IMR-90 (cell line): ENCODE results near the gene ZNF385C. TPM values are rescaled to one million over a fixed set of nuclear protein-coding genes. Genes with fewer than 3 reads are reported as not detected.

Experiments used
- ATAC-seq: fragments of 200-7000 bp; cut with Tn5 transposase; 2 replicates; pipeline ENCODE4 v1.9.1; 2020; ENCODE audit warnings: low read depth, mild to moderate bottlenecking, moderate library complexity
- BruUV-seq: library from RNA; stranded (reverse); fragments of 400-500 nt; replicated peaks from 2 replicates; lab custom pipeline; 2021; lab: Mats Ljungman, UMichigan
- CTCF ChIA-PET: fragments of 300-600 bp; formaldehyde crosslinking; extraction: SDS; loops from one replicate; lab custom pipeline; 2021; ENCODE audit warnings: antibody characterized with exemption; lab: Yijun Ruan, JAX
- POLR2A ChIA-PET: fragments of 300-600 bp; sonication (Branson Sonifier 250); formaldehyde crosslinking; loops from one replicate; lab custom pipeline; 2022; ENCODE audit warnings: antibody characterized with exemption; ENCODE audit not compliant: unreplicated experiment; lab: Charles Lee
- DNase-seq: peaks from one replicate; pipeline ENCODE4 v3.0.0; 2013
- H2AFZ ChIP-seq: replicated peaks from 2 replicates; pipeline ENCODE3; 2013; ENCODE audit warnings: low read length, mild to moderate bottlenecking; ENCODE audit not compliant: poor library complexity
- H2AK5ac ChIP-seq: 2 replicates; pipeline ENCODE4 v1.6.1; 2013; ENCODE audit warnings: low read depth, low read length, inconsistent platforms
- H2AK9ac ChIP-seq: replicated peaks from 2 replicates; pipeline ENCODE3; 2013; ENCODE audit warnings: mild to moderate bottlenecking, low read depth, low read length, moderate library complexity; ENCODE audit not compliant: poor library complexity
- H2BK120ac ChIP-seq: 2 replicates; pipeline ENCODE4 v1.6.1; 2013; ENCODE audit warnings: low read depth, low read length, inconsistent platforms
- H2BK15ac ChIP-seq: 3 replicates; pipeline ENCODE4 v1.6.1; 2013; ENCODE audit warnings: low read depth, low read length, inconsistent platforms
- H2BK20ac ChIP-seq: 2 replicates; pipeline ENCODE4 v1.6.1; 2013; ENCODE audit warnings: low read depth, mild to moderate bottlenecking, inconsistent platforms, low read length, moderate library complexity
- H2BK5ac ChIP-seq: 2 replicates; pipeline ENCODE4 v1.6.1; 2013; ENCODE audit warnings: mild to moderate bottlenecking, low read depth, low read length, inconsistent platforms; ENCODE audit not compliant: poor library complexity, severe bottlenecking
- H3K14ac ChIP-seq: replicated peaks from 2 replicates; pipeline ENCODE4 v1.6.1; 2013; ENCODE audit warnings: low read depth, low read length, inconsistent platforms
- H3K18ac ChIP-seq: 2 replicates; pipeline ENCODE4 v1.6.1; 2013; ENCODE audit warnings: low read depth, low read length, control low read depth
- H3K23ac ChIP-seq: 2 replicates; pipeline ENCODE4 v1.6.1; 2013; ENCODE audit warnings: low read depth, low read length, inconsistent platforms
- H3K27ac ChIP-seq: 2 replicates; pipeline ENCODE4 v1.5.1; 2013; ENCODE audit warnings: mild to moderate bottlenecking, control low read depth, low read length; ENCODE audit not compliant: insufficient read depth
- H3K27me3 ChIP-seq: 2 replicates; pipeline ENCODE4 v1.6.1; 2013; ENCODE audit warnings: low read length; ENCODE audit not compliant: control insufficient read depth, insufficient read depth
- H3K36me3 ChIP-seq: 2 replicates; pipeline ENCODE4 v1.6.1; 2013; ENCODE audit warnings: low read length, mixed read lengths; ENCODE audit not compliant: control insufficient read depth, insufficient read depth
- H3K4ac ChIP-seq: 2 replicates; pipeline ENCODE4 v1.6.1; 2013; ENCODE audit warnings: low read depth, low read length, inconsistent platforms
- H3K4me1 ChIP-seq: 2 replicates; pipeline ENCODE4 v1.6.1; 2013; ENCODE audit warnings: low read length, mixed read lengths; ENCODE audit not compliant: control insufficient read depth, insufficient read depth
- H3K4me2 ChIP-seq: 2 replicates; pipeline ENCODE4 v1.6.1; 2013; ENCODE audit warnings: low read depth, mild to moderate bottlenecking, control low read depth, low read length, moderate library complexity
- H3K4me3 ChIP-seq: 2 replicates; pipeline ENCODE4 v1.5.1; 2013; ENCODE audit warnings: low read depth, mild to moderate bottlenecking, control low read depth, low read length, moderate library complexity; ENCODE audit not compliant: insufficient read depth
- H3K56ac ChIP-seq: 2 replicates; pipeline ENCODE4 v1.6.1; 2013; ENCODE audit warnings: low read length, inconsistent platforms; ENCODE audit not compliant: insufficient read depth; ENCODE audit errors: extremely low read depth
- H3K79me1 ChIP-seq, 2 experiments: 2 replicates each; pipeline ENCODE4 v1.6.1; 2013; ENCODE audit warnings: low read length in 2 of 2, inconsistent platforms in 1 of 2, low read depth in 1 of 2
- H3K9ac ChIP-seq: 2 replicates; pipeline ENCODE4 v1.6.1; 2013; ENCODE audit warnings: low read depth, low read length, control low read depth
- H3K9me1 ChIP-seq: 2 replicates; pipeline ENCODE4 v1.6.1; 2013; ENCODE audit warnings: low read length, inconsistent platforms; ENCODE audit not compliant: insufficient read depth
- H3K9me3 ChIP-seq: 2 replicates; pipeline ENCODE4 v1.6.1; 2013; ENCODE audit warnings: low read length; ENCODE audit not compliant: control insufficient read depth, insufficient read depth
- H4K20me1 ChIP-seq: 2 replicates; pipeline ENCODE4 v1.6.1; 2013; ENCODE audit warnings: low read length, inconsistent platforms; ENCODE audit not compliant: insufficient read depth
- H4K5ac ChIP-seq: 2 replicates; pipeline ENCODE4 v1.6.1; 2013; ENCODE audit warnings: mild to moderate bottlenecking, low read depth, low read length, control low read depth
- H4K8ac ChIP-seq, 2 experiments: 2 replicates each; pipeline ENCODE4 v1.6.1; 2013; ENCODE audit warnings: low read depth in 2 of 2, low read length in 2 of 2, control low read depth in 1 of 2, inconsistent platforms in 1 of 2
- H4K91ac ChIP-seq: 2 replicates; pipeline ENCODE4 v1.6.1; 2013; ENCODE audit warnings: low read depth, low read length, inconsistent platforms; ENCODE audit not compliant: insufficient read depth
- BHLHE40 ChIP-seq: fragments of 150-350 bp; IDR thresholded peaks from 2 replicates; pipeline ENCODE4 v1.6.1; 2016; ENCODE audit warnings: mild to moderate bottlenecking, low read depth, low read length
- CEBPB ChIP-seq: IDR thresholded peaks from 2 replicates; pipeline ENCODE4 v1.6.1; 2012; ENCODE audit warnings: low read depth, low read length, improper control_type of control experiment
- CHD1 ChIP-seq: IDR thresholded peaks from 2 replicates; pipeline ENCODE4 v1.6.1; 2012; ENCODE audit warnings: low read depth, low read length, improper control_type of control experiment
- FOS ChIP-seq: fragments of 150-350 bp; IDR thresholded peaks from 2 replicates; pipeline ENCODE4 v1.6.1; 2016; ENCODE audit warnings: low read depth, low read length
- MAZ ChIP-seq: IDR thresholded peaks from 2 replicates; pipeline ENCODE4 v1.6.1; 2012; ENCODE audit warnings: low read depth, mild to moderate bottlenecking, low read length, improper control_type of control experiment, moderate library complexity, borderline replicate concordance
- MXI1 ChIP-seq: IDR thresholded peaks from 2 replicates; pipeline ENCODE4 v1.6.1; 2012; ENCODE audit warnings: low read depth, mild to moderate bottlenecking, low read length, moderate library complexity, borderline replicate concordance
- NFE2L2 ChIP-seq: fragments of 150-350 bp; IDR thresholded peaks from 2 replicates; pipeline ENCODE4 v1.6.1; 2016; ENCODE audit warnings: low read depth, mild to moderate bottlenecking, low read length
- POLR2A ChIP-seq: IDR thresholded peaks from 2 replicates; pipeline ENCODE4 v1.6.1; 2012; ENCODE audit warnings: mild to moderate bottlenecking, low read depth, low read length
- RAD21 ChIP-seq: IDR thresholded peaks from 2 replicates; pipeline ENCODE4 v1.6.1; 2012; ENCODE audit warnings: low read length, improper control_type of control experiment
- SMC3 ChIP-seq: fragments of 150-350 bp; IDR thresholded peaks from 2 replicates; pipeline ENCODE4 v1.6.1; 2016; ENCODE audit warnings: low read depth, mild to moderate bottlenecking, antibody characterized with exemption, low read length, moderate library complexity
- WGBS, 2 experiments: methylation state at CpG; one replicate each; pipeline versions ENCODE4 v1.1.5 to v1.1.7; 2013; ENCODE audit warnings: missing lambda C conversion rate in 2 of 2; ENCODE audit not compliant: insufficient read length in 1 of 2; ENCODE audit errors: extremely low coverage in 2 of 2; 5-methylcytosine and 5-hydroxymethylcytosine counted together
- dilution Hi-C: fragments of 300-500 bp; cut with HindIII; formaldehyde crosslinking; loops from one replicate; pipeline ENCODE4 v1.14.3; 2018; ENCODE audit warnings: low sequenced_read_pairs; ENCODE audit not compliant: unreplicated experiment
- in situ Hi-C: fragments of 300-500 bp; cut with MboI; formaldehyde crosslinking; loops from 3 replicates; pipeline ENCODE4 v1.14.3; 2019; ENCODE audit warnings: low sequenced_read_pairs, inconsistent platforms, mixed read lengths
- intact Hi-C: fragments of 100-400 bp; cut with micrococcal nuclease; formaldehyde crosslinking; loops from 2 replicates; pipeline ENCODE4 v1.10.0; 2022
- polyA plus RNA-seq, 3 experiments: library from polyadenylated mRNA; depleted of rRNA; stranded (reverse); fragments of >200 nt; gene quantifications; 2 replicates each; pipeline ENCODE4 v1.2.3, GENCODE V29; 2012; ENCODE audit warnings: low replicate concordance in 1 of 3
- total RNA-seq: library from RNA; depleted of rRNA; stranded (reverse); fragments of >200 nt; gene quantifications from 2 replicates; pipeline ENCODE4 v1.2.3, GENCODE V29; 2012
- TF ChIP-seq, protein P1 (sequence below): fragments of 150-350 bp; IDR thresholded peaks from 2 replicates; pipeline ENCODE4 v1.6.1; 2017; ENCODE audit warnings: mild to moderate bottlenecking, antibody characterized with exemption, low read length, low read depth
- TF ChIP-seq, protein P2 (sequence below): fragments of 150-350 bp; IDR thresholded peaks from 2 replicates; pipeline ENCODE4 v1.6.1; 2016; ENCODE audit warnings: low read depth, mild to moderate bottlenecking, low read length, moderate library complexity, borderline replicate concordance

The ZNF385C gene
- total and polyA plus RNA-seq, 2 of the 4 experiments (the other 2 are of a cell fraction) = not detected

DNA sequence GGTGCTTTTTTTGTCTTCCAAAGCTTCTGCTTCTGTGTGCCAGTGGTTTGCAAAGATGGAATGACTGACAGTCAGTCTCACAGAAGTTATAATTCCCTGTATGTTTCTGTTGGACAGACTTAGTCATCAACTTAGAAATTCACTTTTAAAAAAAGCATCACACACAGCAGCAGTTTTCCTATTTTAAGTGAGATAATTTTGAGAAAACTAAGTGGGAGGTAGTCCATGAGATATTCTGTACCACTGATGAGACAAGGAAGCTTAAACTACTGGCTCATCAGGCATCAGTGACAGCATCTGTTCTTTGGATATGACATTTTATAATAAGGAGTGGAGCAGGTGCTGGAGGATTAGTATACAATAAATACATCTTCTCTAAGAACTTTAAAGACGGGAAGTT lies 111.6 kb downstream of the ZNF385C start:
- POLR2A ChIA-PET = no interaction called here

More for the DNA sequence above, 111.6 kb downstream of the ZNF385C start:
- no peak overlapping the region for H3K4me3 ChIP-seq
- H3K18ac ChIP-seq = no peak overlapping the region
- H4K8ac ChIP-seq = no peak overlapping the region
- dilution Hi-C loops = no loop called here
- no peak overlapping the region for H4K5ac ChIP-seq
- in situ Hi-C loops = no loop called here
- H4K91ac ChIP-seq = no peak overlapping the region
- H3K56ac ChIP-seq = no peak overlapping the region
- H4K20me1 ChIP-seq = no peaks in the 10 kb centered on the region
- no peaks in the 10 kb centered on the region for H3K9me1 ChIP-seq
- peaks cover 60% of the 10 kb centered on the region for H3K36me3 ChIP-seq
- H2AFZ ChIP-seq = no peak overlapping the region
- H3K4ac ChIP-seq = no peak overlapping the region
- H3K9ac ChIP-seq = no peak overlapping the region
- intact Hi-C loops = no loop called here
- no CpG with 5 or more reads among the region's 1 CpG for WGBS, 2 experiments
- no peak overlapping the region for H3K4me2 ChIP-seq
- no peak for TF ChIP-seq POLR2A
- no peak for TF ChIP-seq BHLHE40
- no peak for TF ChIP-seq NFE2L2
- TF ChIP-seq FOS = no peak
- no peak for TF ChIP-seq RAD21
- no peak for TF ChIP-seq MXI1
- no peak for TF ChIP-seq CHD1
- TF ChIP-seq CEBPB = no peak
- TF ChIP-seq, protein P1, sequence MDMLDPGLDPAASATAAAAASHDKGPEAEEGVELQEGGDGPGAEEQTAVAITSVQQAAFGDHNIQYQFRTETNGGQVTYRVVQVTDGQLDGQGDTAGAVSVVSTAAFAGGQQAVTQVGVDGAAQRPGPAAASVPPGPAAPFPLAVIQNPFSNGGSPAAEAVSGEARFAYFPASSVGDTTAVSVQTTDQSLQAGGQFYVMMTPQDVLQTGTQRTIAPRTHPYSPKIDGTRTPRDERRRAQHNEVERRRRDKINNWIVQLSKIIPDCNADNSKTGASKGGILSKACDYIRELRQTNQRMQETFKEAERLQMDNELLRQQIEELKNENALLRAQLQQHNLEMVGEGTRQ = no peak
- TF ChIP-seq SMC3 = no peak
- TF ChIP-seq, protein P2, sequence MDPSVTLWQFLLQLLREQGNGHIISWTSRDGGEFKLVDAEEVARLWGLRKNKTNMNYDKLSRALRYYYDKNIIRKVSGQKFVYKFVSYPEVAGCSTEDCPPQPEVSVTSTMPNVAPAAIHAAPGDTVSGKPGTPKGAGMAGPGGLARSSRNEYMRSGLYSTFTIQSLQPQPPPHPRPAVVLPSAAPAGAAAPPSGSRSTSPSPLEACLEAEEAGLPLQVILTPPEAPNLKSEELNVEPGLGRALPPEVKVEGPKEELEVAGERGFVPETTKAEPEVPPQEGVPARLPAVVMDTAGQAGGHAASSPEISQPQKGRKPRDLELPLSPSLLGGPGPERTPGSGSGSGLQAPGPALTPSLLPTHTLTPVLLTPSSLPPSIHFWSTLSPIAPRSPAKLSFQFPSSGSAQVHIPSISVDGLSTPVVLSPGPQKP = no peak
- TF ChIP-seq MAZ = no peak
- no TSS peak for BruUV-seq
- H3K27me3 ChIP-seq = no peaks in the 10 kb centered on the region
- no peak overlapping the region for H2BK15ac ChIP-seq
- no peak overlapping the region for H3K27ac ChIP-seq
- no peaks in the 10 kb centered on the region for H3K9me3 ChIP-seq
- no peak overlapping the region for H2BK120ac ChIP-seq
- DNase-seq (no peak), ATAC-seq (no peak)
- H3K4me1 ChIP-seq = no peaks in the 10 kb centered on the region
- H2AK5ac ChIP-seq = no peak overlapping the region
- CTCF ChIA-PET = no interaction called here
- no peak overlapping the region for H3K14ac ChIP-seq
- no peak overlapping the region for H2BK5ac ChIP-seq
- H2AK9ac ChIP-seq = no peak overlapping the region
- H2BK20ac ChIP-seq = no peak overlapping the region
- no peak overlapping the region for H3K23ac ChIP-seq
- H3K79me1 ChIP-seq = peaks cover 25 to 46% of the 10 kb centered on the region in 2 experiments
